H9 (cell line): Measurements from ENCODE around the gene ZNF768. TPM values are rescaled to one million over a fixed set of nuclear protein-coding genes. Genes with fewer than 3 reads are reported as not detected.

Experiments used
- DNase-seq: peaks from one replicate; pipeline ENCODE4 v3.0.0-alpha.2; 2017
- H2AFZ ChIP-seq: one replicate; pipeline ENCODE4 v1.6.1; 2013; ENCODE audit warnings: mild to moderate bottlenecking, low read length, control low read depth, moderate library complexity
- H2AK5ac ChIP-seq: 2 replicates; pipeline ENCODE4 v1.6.1; 2013; ENCODE audit warnings: low read length, control low read depth, mixed read lengths; ENCODE audit not compliant: insufficient read length
- H2BK120ac ChIP-seq: one replicate; pipeline ENCODE4 v1.6.1; 2013; ENCODE audit warnings: low read depth, mild to moderate bottlenecking, low read length, control low read depth, inconsistent platforms; ENCODE audit not compliant: poor library complexity, severe bottlenecking
- H2BK12ac ChIP-seq: 2 replicates; pipeline ENCODE4 v1.6.1; 2013; ENCODE audit warnings: low read length, control low read depth, mixed read lengths, low read depth; ENCODE audit not compliant: insufficient read length
- H2BK15ac ChIP-seq: 2 replicates; pipeline ENCODE4 v1.6.1; 2013; ENCODE audit warnings: low read depth, low read length, control low read depth
- H2BK20ac ChIP-seq: one replicate; pipeline ENCODE4 v1.6.1; 2013; ENCODE audit warnings: low read depth, mild to moderate bottlenecking, low read length, control low read depth, inconsistent platforms; ENCODE audit not compliant: poor library complexity, severe bottlenecking
- H2BK5ac ChIP-seq: 2 replicates; pipeline ENCODE4 v1.6.1; 2013; ENCODE audit warnings: low read length, control low read depth, mixed read lengths; ENCODE audit not compliant: insufficient read length
- H3K14ac ChIP-seq: 2 replicates; pipeline ENCODE4 v1.6.1; 2013; ENCODE audit warnings: low read length, control low read depth; ENCODE audit not compliant: insufficient read depth
- H3K18ac ChIP-seq: 2 replicates; pipeline ENCODE4 v1.6.1; 2013; ENCODE audit warnings: low read depth, mild to moderate bottlenecking, mixed read lengths, low read length, control low read depth; ENCODE audit not compliant: insufficient read length
- H3K23ac ChIP-seq: 2 replicates; pipeline ENCODE4 v1.6.1; 2013; ENCODE audit warnings: low read length, control low read depth, mixed read lengths, low read depth; ENCODE audit not compliant: insufficient read length
- H3K23me2 ChIP-seq: 2 replicates; pipeline ENCODE4 v1.6.1; 2013; ENCODE audit warnings: low read depth, mild to moderate bottlenecking, mixed read lengths, low read length, control low read depth; ENCODE audit not compliant: insufficient read length, poor library complexity, severe bottlenecking
- H3K27ac ChIP-seq: 2 replicates; pipeline ENCODE4 v1.5.1; 2013; ENCODE audit warnings: low read length, control low read depth, mixed read lengths, low read depth; ENCODE audit not compliant: insufficient read length
- H3K27me3 ChIP-seq: 2 replicates; pipeline ENCODE4 v1.6.1; 2013; ENCODE audit warnings: low read length, control low read depth, inconsistent platforms; ENCODE audit not compliant: insufficient read depth
- H3K4ac ChIP-seq: 2 replicates; pipeline ENCODE4 v1.6.1; 2013; ENCODE audit warnings: low read depth, mild to moderate bottlenecking, control low read depth, inconsistent platforms, low read length, moderate library complexity
- H3K4me1 ChIP-seq: 2 replicates; pipeline ENCODE4 v1.6.1; 2013; ENCODE audit warnings: low read length, control low read depth, inconsistent platforms; ENCODE audit not compliant: insufficient read depth
- H3K4me2 ChIP-seq: 2 replicates; pipeline ENCODE4 v1.6.1; 2013; ENCODE audit warnings: low read length, control low read depth, mixed read lengths; ENCODE audit not compliant: insufficient read length, insufficient read depth
- H3K56ac ChIP-seq: 2 replicates; pipeline ENCODE4 v1.6.1; 2013; ENCODE audit warnings: low read depth, mild to moderate bottlenecking, mixed read lengths, low read length, control low read depth; ENCODE audit not compliant: insufficient read length
- H3K79me1 ChIP-seq: 2 replicates; pipeline ENCODE4 v1.6.1; 2013; ENCODE audit warnings: low read depth, mild to moderate bottlenecking, moderate library complexity, low read length, control low read depth, inconsistent platforms; ENCODE audit not compliant: insufficient read depth, poor library complexity, severe bottlenecking
- H3K79me2 ChIP-seq: 2 replicates; pipeline ENCODE4 v1.6.1; 2013; ENCODE audit warnings: low read length, control low read depth, inconsistent platforms; ENCODE audit not compliant: insufficient read depth
- H3K9ac ChIP-seq: 2 replicates; pipeline ENCODE4 v1.6.1; 2013; ENCODE audit warnings: low read length, control low read depth, mixed read lengths; ENCODE audit not compliant: insufficient read length; ENCODE audit errors: extremely low read depth
- H3K9me3 ChIP-seq: one replicate; pipeline ENCODE4 v1.6.1; 2013; ENCODE audit warnings: low read depth, low read length, inconsistent platforms; ENCODE audit not compliant: control insufficient read depth
- H3T11ph ChIP-seq: one replicate; pipeline ENCODE4 v1.6.1; 2013; ENCODE audit warnings: mild to moderate bottlenecking, low read length, control low read depth, inconsistent platforms
- H4K20me1 ChIP-seq: one replicate; pipeline ENCODE4 v1.6.1; 2013; ENCODE audit not compliant: control insufficient read depth, insufficient read length, insufficient read depth
- H4K5ac ChIP-seq: 2 replicates; pipeline ENCODE4 v1.6.1; 2013; ENCODE audit warnings: low read depth, mild to moderate bottlenecking, mixed read lengths, low read length, control low read depth; ENCODE audit not compliant: insufficient read length
- H4K8ac ChIP-seq: replicated peaks from 2 replicates; pipeline ENCODE4 v1.6.1; 2013; ENCODE audit warnings: low read length, control low read depth, mixed read lengths, low read depth; ENCODE audit not compliant: insufficient read length
- H4K91ac ChIP-seq: 2 replicates; pipeline ENCODE4 v1.6.1; 2013; ENCODE audit warnings: low read depth, mild to moderate bottlenecking, moderate library complexity, mixed read lengths, low read length, control low read depth; ENCODE audit not compliant: insufficient read length
- H3K27ac Mint-ChIP-seq, 3 experiments: 2 replicates in 2 of 3; 3 replicates in 1 of 3; pipeline ENCODE4 v1.8.0; 2020 to 2021; ENCODE audit warnings: mixed read lengths in 3 of 3, mild to moderate bottlenecking in 1 of 3, moderate library complexity in 1 of 3
- H3K27me3 Mint-ChIP-seq: 2 replicates; pipeline ENCODE4 v1.8.0; 2021; ENCODE audit warnings: low read depth, mild to moderate bottlenecking, moderate library complexity, mixed read lengths
- H3K36me3 Mint-ChIP-seq, 3 experiments: 2 replicates in 2 of 3; 3 replicates in 1 of 3; pipeline ENCODE4 v1.8.0; 2020 to 2021; ENCODE audit warnings: low read depth in 3 of 3, mixed read lengths in 3 of 3; ENCODE audit not compliant: insufficient read depth in 1 of 3
- H3K4me1 Mint-ChIP-seq, 2 experiments: 2 replicates each; pipeline ENCODE4 v1.8.0; 2020; ENCODE audit warnings: mixed read lengths in 2 of 2
- H3K4me3 Mint-ChIP-seq, 2 experiments: 2 replicates in 1 of 2; 3 replicates in 1 of 2; pipeline ENCODE4 v1.8.0; 2020 to 2021; ENCODE audit warnings: mild to moderate bottlenecking in 2 of 2, mixed read lengths in 2 of 2, moderate library complexity in 1 of 2
- H3K9me3 Mint-ChIP-seq, 2 experiments: 2 replicates in 1 of 2; 3 replicates in 1 of 2; pipeline ENCODE4 v1.8.0; 2020; ENCODE audit warnings: mild to moderate bottlenecking in 2 of 2, mixed read lengths in 2 of 2, moderate library complexity in 1 of 2
- CTCF ChIP-seq: fragments of 200-600 bp; sonication (generic); conservative IDR thresholded peaks from 3 replicates; pipeline ENCODE4 v1.8.0; 2021; ENCODE audit warnings: antibody characterized with exemption, mild to moderate bottlenecking
- WGBS: extraction: QIAGEN DNeasy Blood & Tissue Kit; methylation state at CpG from one replicate; pipeline ENCODE4 v1.1.7; 2013; ENCODE audit warnings: missing lambda C conversion rate, low lambda C conversion rate, mixed read lengths; ENCODE audit not compliant: insufficient read length; ENCODE audit errors: extremely low coverage; 5-methylcytosine and 5-hydroxymethylcytosine counted together
- total RNA-seq: library from RNA; stranded (reverse); gene quantifications from 2 replicates; pipeline ENCODE4 v1.2.1, GENCODE V29; 2021

ZNF768 gene
- total RNA-seq, 1 experiment from 2014 or later = 40.0 TPM

GRCh38 chr16:30488764-30489605 lies 37.4 kb downstream of the ZNF768 start:
- no peak overlapping the region for H2AFZ ChIP-seq
- no peak for TF ChIP-seq CTCF
- H2AK5ac ChIP-seq = no peak overlapping the region
- no peak overlapping the region for H2BK5ac ChIP-seq
- no peak overlapping the region for H3K4me2 ChIP-seq
- DNase-seq = peak; percentile 62
- H3K27me3 ChIP-seq = no peaks in the 10 kb centered on the region
- H3K9me3 ChIP-seq = no peaks in the 10 kb centered on the region
- no peaks in the 10 kb centered on the region for H3K23me2 ChIP-seq
- Mint-ChIP-seq H3K4me3 (0 out of 5 replicates have a peak overlapping the region, but pooled peaks of 1 of the 2 experiments have one; percentile 20), H3K4me1 (peaks cover 14 to 19% of the 10 kb centered on the region in 2 experiments), H3K27me3 (peaks cover 10% of the 10 kb centered on the region), H3K27ac (peak overlapping the region in 1 of 3 experiments; percentile 85; a peak in 3 of 7 replicates), H3K9me3 (no peaks in the 10 kb centered on the region; a peak in 3 of 5 replicates), H3K36me3 (no peaks in the 10 kb centered on the region)
- H3K4ac ChIP-seq = no peak overlapping the region
- no peaks in the 10 kb centered on the region for H3K79me1 ChIP-seq
- no peak overlapping the region for H4K5ac ChIP-seq
- H4K20me1 ChIP-seq = no peaks in the 10 kb centered on the region
- no peak overlapping the region for H3T11ph ChIP-seq
- H3K27ac ChIP-seq = no peak overlapping the region
- no peak overlapping the region for H3K9ac ChIP-seq
- H3K23ac ChIP-seq = no peak overlapping the region
- no peak overlapping the region for H4K91ac ChIP-seq
- no peak overlapping the region for H2BK20ac ChIP-seq
- H3K56ac ChIP-seq = no peak overlapping the region
- WGBS = no CpG with 5 or more reads among the region's 11 CpGs
- H3K18ac ChIP-seq = no peak overlapping the region
- no peak overlapping the region; the same call in 1 of the 2 replicates for H3K14ac ChIP-seq
- no peak overlapping the region for H2BK120ac ChIP-seq
- H2BK15ac ChIP-seq = no peak overlapping the region
- H3K4me1 ChIP-seq = no peaks in the 10 kb centered on the region; the same call in 1 of the 2 replicates
- no peaks in the 10 kb centered on the region for H3K79me2 ChIP-seq
- no peak overlapping the region for H2BK12ac ChIP-seq
- no peak overlapping the region for H4K8ac ChIP-seq
